ENCODE measurements around the gene NUSAP1.
"Not testable (repeated sequence)": the region's sequence is repeated elsewhere in the genome, so short reads cannot be mapped to it uniquely, and the experiment has no call there.

Gene NUSAP1

GRCh38 chr15:41417418-41418195 is 84.9 kb downstream of the NUSAP1 start:
- Histone ChIP-seq H3K9ac (ENCODE audit: low read length) (peak overlapping the region; percentile 63), H3K4me3 (ENCODE audit: low read depth in 1 of 2, low read length in 2 of 2) (peak overlapping the region; percentile 84 to 86), H3K27me3 (ENCODE audit: control insufficient read depth in 1 of 2, insufficient read depth in 2 of 2, low read length in 2 of 2) (no peaks in the 10 kb centered on the region), H3K27ac (ENCODE audit: low read depth, low read length) (peak overlapping the region; percentile 90), H3K36me3 (ENCODE audit: insufficient read depth, low read length) (no peaks in the 10 kb centered on the region), H3K9me3 (ENCODE audit: low read length) (no peaks in the 10 kb centered on the region), H3K4me1 (ENCODE audit: insufficient read depth, low read length) (peaks cover 20% of the 10 kb centered on the region)

GRCh38 chr15:41423979-41424659 is 91.4 kb downstream of the NUSAP1 start:
- Histone ChIP-seq H3K9me3 (ENCODE audit: low read length) (no peaks in the 10 kb centered on the region), H3K4me3 (ENCODE audit: low read depth in 1 of 2, low read length in 2 of 2) (no peak overlapping the region), H3K9ac (ENCODE audit: low read length) (no peak overlapping the region), H3K27ac (ENCODE audit: low read depth, low read length) (no peak overlapping the region), H3K4me1 (ENCODE audit: insufficient read depth, low read length) (peaks cover under 1% of the 10 kb centered on the region), H3K36me3 (ENCODE audit: insufficient read depth, low read length) (no peaks in the 10 kb centered on the region), H3K27me3 (ENCODE audit: control insufficient read depth in 1 of 2, insufficient read depth in 2 of 2, low read length in 2 of 2) (no peaks in the 10 kb centered on the region)

GRCh38 chr15:41424809-41425208 is 92.1 kb downstream of the NUSAP1 start:
- no peaks in the 10 kb centered on the region for H3K9me3 ChIP-seq (ENCODE audit: low read length)
- H3K4me3 ChIP-seq (ENCODE audit: low read depth in 1 of 2, low read length in 2 of 2): no peak overlapping the region

GRCh38 chr15:41425907-41426306 is 93.2 kb downstream of the NUSAP1 start:
- H3K9ac ChIP-seq (ENCODE audit: low read length); H3K4me3 ChIP-seq (ENCODE audit: low read depth in 1 of 2, low read length in 2 of 2); H3K36me3 ChIP-seq (ENCODE audit: insufficient read depth, low read length); H3K27ac ChIP-seq (ENCODE audit: low read depth, low read length); H3K27me3 ChIP-seq (ENCODE audit: control insufficient read depth in 1 of 2, insufficient read depth in 2 of 2, low read length in 2 of 2); H3K9me3 ChIP-seq (ENCODE audit: low read length); H3K4me1 ChIP-seq (ENCODE audit: insufficient read depth, low read length): not testable (repeated sequence)

More at GRCh38 chr15:41424809-41425208, 92.1 kb downstream of the NUSAP1 start:
- H3K4me1 ChIP-seq (ENCODE audit: insufficient read depth, low read length): no peaks in the 10 kb centered on the region
- H3K27ac ChIP-seq (ENCODE audit: low read depth, low read length): no peak overlapping the region
- no peaks in the 10 kb centered on the region for H3K27me3 ChIP-seq (ENCODE audit: control insufficient read depth in 1 of 2, insufficient read depth in 2 of 2, low read length in 2 of 2)
- H3K36me3 ChIP-seq (ENCODE audit: insufficient read depth, low read length): no peaks in the 10 kb centered on the region
- no peak overlapping the region for H3K9ac ChIP-seq (ENCODE audit: low read length)

GRCh38 chr15:41429003-41429890 is 96.6 kb downstream of the NUSAP1 start:
- Histone ChIP-seq H3K4me1 (ENCODE audit: insufficient read depth, low read length) (no peaks in the 10 kb centered on the region), H3K27me3 (ENCODE audit: control insufficient read depth in 1 of 2, insufficient read depth in 2 of 2, low read length in 2 of 2) (no peaks in the 10 kb centered on the region), H3K36me3 (ENCODE audit: insufficient read depth, low read length) (no peaks in the 10 kb centered on the region), H3K27ac (ENCODE audit: low read depth, low read length) (no peak overlapping the region), H3K4me3 (ENCODE audit: low read depth in 1 of 2, low read length in 2 of 2) (no peak overlapping the region), H3K9me3 (ENCODE audit: low read length) (no peaks in the 10 kb centered on the region), H3K9ac (ENCODE audit: low read length) (no peak overlapping the region)
